NCI-H146 treated with DMSO at 0.1 percent for 48 hours (cell line): ENCODE results near the gene CYTH4.

Experiments
- DNase-seq: peaks from one replicate; lab custom pipeline; 2025; ENCODE audit not compliant: unreplicated experiment; lab: John Stamatoyannopoulos, UW

CYTH4 gene

GRCh38 chr22:37343863-37344734 is 61.8 kb downstream of the CYTH4 start:
- DNase-seq, result no peak

GRCh38 chr22:37344735-37345449 is 62.6 kb downstream of the CYTH4 start:
- no peak for DNase-seq

DNA sequence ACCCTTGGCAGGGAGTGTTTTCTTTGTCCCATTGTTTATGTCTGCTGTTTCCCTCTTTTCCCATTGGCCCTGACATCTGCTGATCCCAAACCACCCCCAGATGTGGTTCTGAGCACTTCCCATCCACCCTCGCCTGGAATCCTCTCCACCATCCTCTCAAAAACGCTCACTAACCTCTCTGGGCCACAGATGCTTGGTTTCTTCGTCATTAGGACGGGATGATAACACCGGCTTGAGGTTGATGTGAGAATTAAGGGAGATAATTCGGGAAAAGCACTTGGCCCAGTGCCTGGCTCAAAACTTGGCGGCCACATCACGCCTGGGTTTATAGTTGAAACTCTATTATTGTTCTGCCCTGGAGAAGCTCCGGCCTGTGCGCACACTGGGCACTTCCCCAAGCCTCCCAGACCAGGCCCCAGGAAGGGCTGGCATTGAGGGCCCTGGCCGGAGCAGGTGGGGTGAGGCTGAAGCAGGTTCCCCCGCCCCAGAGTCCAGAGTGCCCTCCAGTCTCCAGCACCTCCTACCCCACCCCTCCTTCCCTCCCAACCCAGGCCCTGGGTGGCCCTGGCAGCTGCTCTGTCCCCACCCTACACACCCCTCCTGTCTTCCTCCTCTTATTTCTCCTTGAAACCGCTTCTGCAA is 63.7 kb downstream of the CYTH4 start:
- DNase-seq, result no peak

DNA sequence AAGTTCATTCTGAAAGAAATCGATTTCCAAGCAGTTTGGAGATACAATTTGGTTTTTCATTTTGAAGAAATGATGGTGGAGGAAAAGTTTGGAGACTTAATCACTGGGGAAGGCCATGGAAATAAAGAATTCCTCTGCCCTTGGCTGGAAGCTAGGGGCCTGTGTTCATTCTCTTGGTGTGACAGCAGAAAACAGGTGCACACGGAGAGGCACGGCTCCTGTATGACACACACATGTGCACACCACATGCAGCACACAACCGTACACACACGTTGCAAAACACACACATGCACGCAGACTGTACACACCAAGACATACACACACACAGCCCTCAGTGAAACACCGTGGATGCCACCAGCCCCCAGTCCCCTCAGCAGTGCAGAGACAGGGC is 64.2 kb downstream of the CYTH4 start:
- DNase-seq, result no peak

GRCh38 chr22:37349043-37349814 is 66.9 kb downstream of the CYTH4 start:
- no peak for DNase-seq

DNA sequence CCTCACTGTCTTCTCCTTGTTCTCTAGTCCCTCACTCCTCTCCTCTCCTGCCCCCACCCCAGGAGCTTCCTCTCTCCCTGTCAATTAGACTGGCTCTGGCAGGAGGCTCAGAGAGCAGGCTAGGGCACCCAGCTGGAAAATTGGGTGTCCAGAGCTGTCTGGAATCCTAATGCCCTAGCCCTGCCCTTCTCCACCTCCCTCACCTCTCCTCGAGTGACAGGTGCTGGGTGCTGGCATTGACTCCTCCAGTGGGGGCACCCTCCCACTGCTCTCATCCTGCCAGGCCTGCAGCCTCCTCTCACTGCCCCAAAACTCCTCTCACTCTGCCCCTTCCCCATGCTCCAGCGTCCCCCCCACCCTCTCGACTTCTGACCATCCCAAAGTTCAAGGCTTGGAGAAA is 68.9 kb downstream of the CYTH4 start:
- no peak for DNase-seq

DNA sequence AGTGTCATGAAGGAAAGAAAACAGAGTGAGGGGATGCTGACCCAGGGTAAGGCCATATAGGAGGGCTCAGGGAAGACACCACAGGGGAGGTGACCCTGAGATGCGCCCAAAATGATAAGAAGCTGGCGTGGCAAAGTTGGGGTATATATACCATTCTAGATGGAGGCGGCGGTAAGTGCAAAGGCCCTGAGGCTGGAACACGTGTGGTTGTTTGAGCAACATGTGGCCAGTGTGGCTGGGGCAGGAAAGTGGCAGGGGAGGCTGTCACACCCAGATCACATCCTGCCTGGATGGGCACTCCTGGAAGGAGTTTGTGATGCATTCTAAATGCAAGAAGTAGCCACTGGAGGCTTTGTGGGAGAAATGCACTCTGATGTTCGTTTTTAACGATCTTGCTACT is 70.2 kb downstream of the CYTH4 start:
- no peak for DNase-seq

- DNase-seq, result no peak
Observed at GRCh38 chr22:37353839-37354238, 71.5 kb downstream of the CYTH4 start.

- DNase-seq, result no peak
Observed at GRCh38 chr22:37354261-37354660, 72.0 kb downstream of the CYTH4 start.

DNA sequence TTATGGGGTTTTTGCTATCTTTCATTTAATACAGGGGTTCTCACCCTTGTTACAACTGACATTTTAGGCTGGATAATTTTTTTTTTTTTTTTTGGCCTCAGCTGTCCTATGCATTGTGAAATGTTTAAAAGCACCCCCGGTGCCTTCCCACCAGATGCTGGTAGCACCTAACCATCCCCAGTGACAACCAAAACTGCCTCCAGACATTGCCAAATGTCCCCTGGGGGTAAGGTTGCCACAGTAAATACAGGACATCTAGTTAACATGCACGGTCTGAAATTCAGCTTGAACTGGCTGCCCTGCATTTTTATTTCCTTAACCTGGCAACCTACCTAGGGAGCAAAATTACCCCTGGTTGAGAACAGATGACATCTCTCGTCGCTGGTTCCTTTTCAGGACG is 72.4 kb downstream of the CYTH4 start:
- no peak for DNase-seq

- DNase-seq, result no peak
Observed at GRCh38 chr22:37355174-37355573, 72.9 kb downstream of the CYTH4 start.

- DNase-seq, result no peak
Observed at GRCh38 chr22:37356922-37357321, 74.6 kb downstream of the CYTH4 start.

DNA sequence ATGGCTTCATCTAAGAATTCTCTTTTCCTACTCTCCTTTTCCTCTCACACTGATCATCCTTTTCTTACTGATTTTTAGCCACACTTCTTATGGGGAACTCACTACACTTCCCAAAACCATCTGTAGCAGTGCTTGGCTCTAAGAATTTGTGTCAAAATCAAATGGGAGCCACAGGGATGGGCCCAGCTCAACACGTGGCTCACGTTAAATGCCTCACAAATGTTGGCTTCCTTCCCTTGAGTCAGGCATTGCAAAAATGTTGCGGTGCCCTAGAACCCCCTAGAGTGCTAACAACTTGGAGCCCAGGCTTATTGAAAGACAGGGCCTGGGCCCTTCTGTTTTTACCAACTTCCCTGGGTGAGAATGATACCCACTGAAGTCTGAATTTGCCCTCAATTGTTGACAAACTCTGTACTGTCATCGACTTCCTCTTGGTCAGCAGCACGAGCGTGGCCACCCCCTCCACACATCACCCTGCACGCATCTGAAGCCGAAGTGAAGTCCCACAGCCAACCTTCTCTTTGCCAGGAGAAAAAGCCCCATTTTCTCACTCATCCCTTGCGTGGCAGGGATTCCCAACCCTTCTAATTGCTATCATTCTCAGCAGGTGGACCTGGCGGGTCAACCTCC is 75.3 kb downstream of the CYTH4 start:
- DNase-seq, result no peak

- DNase-seq, result no peak
Observed at GRCh38 chr22:37358386-37358785, 76.1 kb downstream of the CYTH4 start.

- DNase-seq, result no peak
Observed at GRCh38 chr22:37358917-37359316, 76.6 kb downstream of the CYTH4 start.

- no peak for DNase-seq
Observed at GRCh38 chr22:37362621-37363020, 80.3 kb downstream of the CYTH4 start.

GRCh38 chr22:37363261-37363992 is 81.1 kb downstream of the CYTH4 start:
- no peak for DNase-seq
